Glomerular endothelial cell (primary cell): ENCODE measurements around the gene RBM6. TPM values are rescaled to one million over a fixed set of nuclear protein-coding genes. Genes with fewer than 3 reads are reported as not detected.

ENCODE experiments used
- DNase-seq: peaks from one replicate; pipeline ENCODE4 v3.0.0-alpha.2; 2011; ENCODE audit warnings: low read depth, low spot score; ENCODE audit errors: extremely low read depth
- total RNA-seq: library from RNA; depleted of rRNA; stranded (reverse); fragments of >200 nt; gene quantifications from 2 replicates; pipeline ENCODE4 v1.2.3, GENCODE V29; 2015

Gene RBM6
- total RNA-seq, 1 donor from 2014 or later: 61.6 TPM

- peak; percentile 64 for DNase-seq
Observed at GRCh38 chr3:50088725-50089608, 149.0 kb downstream of the RBM6 start, which contains the start of gene RBM5. Gene RBM5 (plus strand): TSS chr3:50088919. CDS start chr3:50090435, 1,516 bp downstream.

GRCh38 chr3:50089609-50089945, 149.6 kb downstream of the RBM6 start:
- no peak for DNase-seq

DNA sequence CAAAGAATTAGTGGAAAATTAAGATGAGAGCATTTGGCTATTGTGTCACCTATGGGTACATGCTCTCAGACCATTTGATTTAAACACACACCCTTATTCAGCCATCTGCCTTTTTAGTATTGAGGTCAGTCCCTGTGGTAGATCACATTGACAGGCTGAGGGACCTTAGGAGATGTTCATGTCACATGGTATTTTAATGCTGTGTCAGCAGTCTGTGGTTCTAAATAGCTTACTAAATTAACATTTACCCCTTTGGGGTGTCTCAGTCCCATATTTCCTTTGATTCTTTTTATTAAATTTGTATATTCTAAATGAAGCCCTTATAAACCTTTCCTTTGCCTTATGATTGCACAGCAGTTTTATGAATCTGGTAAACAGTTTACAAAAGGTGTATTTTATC, 151.0 kb downstream of the RBM6 start:
- no peak for DNase-seq

DNA sequence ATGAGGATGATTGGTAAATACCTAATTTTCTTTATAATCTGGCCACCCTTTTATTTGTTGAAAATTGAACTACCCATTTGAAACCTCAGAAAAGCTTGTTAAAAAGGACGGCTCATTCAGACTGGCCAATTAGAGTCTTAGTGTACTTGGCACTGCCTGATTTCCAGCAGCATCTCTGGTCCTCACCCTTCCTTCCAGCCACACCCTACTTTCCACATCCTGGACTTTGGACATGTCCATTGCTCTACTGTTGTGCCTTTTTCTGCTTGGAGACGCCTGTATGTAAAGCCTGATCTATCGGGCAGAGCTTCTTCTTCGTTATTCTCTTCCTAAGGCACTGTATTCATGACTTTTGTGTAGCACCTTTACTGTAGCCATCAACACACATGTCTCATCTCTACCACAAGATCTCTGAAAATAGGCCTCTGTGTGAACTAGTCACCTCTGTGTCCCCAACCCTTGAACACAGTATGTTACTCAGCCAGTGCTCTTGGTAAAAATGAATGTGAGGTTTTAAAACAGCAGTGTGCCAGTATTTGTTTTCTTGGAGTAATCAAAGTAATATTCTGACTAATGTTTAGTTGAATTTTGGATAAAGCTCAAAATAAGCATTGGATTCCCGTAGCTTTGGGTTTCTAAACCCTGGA, 155.5 kb downstream of the RBM6 start:
- DNase-seq: no peak

- DNase-seq: no peak
Observed at GRCh38 chr3:50100386-50100785, 160.4 kb downstream of the RBM6 start.

DNA sequence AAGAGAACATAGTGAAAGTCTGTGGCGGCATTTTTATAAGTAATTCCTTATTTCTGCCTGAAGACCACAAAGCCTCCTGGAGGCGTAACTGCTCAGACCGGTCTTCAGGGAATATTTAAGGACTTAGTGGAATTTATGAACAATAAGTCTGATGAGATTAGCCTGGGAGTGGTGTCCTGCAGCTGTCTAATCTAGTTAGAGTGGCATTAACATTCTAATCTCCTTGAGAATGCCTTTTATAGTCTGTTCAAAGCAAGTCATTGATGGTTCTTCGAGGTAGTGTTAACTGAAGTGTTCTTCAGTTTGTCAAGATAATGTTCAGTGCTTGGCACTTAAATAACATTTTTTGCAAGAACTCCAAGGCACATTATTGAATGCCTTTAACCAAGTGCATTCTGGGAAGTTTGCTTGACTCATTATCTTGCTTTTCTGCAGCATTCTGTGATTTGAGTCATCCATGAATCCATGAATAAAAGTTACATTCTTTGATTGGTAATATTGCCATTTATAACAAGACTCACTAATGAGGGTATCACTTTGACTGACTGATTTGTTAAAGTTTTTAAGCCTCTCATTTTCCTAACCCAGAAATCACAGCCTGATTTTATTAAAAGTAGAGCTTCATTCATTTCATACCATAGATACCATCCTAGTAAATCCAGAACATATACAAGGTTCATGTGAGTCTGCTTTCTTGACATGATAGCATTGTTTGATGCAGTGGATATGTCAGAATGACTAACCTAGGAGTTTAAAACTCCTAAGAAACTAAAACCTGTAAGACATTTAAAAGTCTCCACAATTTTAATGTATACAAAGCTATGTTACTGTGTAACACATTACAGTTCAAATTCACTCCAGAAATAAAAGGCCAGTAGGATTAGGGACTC, 161.3 kb downstream of the RBM6 start:
- no peak for DNase-seq

DNA sequence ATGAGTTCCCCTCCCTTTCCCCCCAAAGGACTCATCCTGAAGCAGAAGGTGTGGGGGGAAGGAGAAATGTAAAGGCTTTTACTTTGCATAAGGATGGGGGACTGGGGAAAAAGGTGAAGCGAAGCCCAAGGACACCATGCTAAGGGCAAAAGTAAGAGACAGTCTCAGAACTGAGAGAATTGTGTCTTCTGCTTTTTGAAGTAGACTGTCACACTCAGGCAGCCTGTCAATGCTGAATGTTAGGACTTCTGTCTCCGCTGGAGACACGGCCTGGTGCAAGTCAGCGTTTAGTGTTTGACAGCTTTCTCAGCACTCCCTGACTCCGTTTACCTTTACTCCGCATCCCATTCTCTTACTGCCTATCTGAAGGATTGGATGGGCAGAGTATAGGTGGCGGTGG, 162.6 kb downstream of the RBM6 start:
- DNase-seq: no peak

DNA sequence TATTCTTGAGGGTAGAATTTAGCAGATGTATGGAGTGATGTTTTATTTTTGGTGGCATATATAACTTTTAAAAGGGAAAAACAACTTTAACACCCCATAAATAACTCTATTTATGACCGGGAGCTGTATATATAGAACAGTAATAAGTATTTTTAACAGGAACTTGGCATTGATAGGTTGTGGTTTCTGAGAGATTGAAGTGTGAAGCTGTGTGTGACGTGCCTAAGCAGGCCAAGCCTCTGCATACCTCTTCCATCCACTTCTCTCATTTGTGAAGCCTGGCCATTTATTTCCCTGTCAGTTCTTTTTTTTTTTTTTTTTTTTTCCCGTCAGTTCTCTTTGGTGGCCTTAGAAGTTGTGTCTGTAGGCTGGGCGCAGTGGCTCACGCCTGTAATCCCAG, 171.8 kb downstream of the RBM6 start:
- DNase-seq: no peak

GRCh38 chr3:50112462-50112861, 172.5 kb downstream of the RBM6 start:
- no peak for DNase-seq

- no peak for DNase-seq
Observed at GRCh38 chr3:50117120-50117519, 177.2 kb downstream of the RBM6 start.

- DNase-seq: no peak
Observed at GRCh38 chr3:50118237-50118636, 178.3 kb downstream of the RBM6 start.

- DNase-seq: no peak
Observed at GRCh38 chr3:50119786-50120185, 179.8 kb downstream of the RBM6 start.

- no peak for DNase-seq
Observed at GRCh38 chr3:50120364-50121071, 180.6 kb downstream of the RBM6 start.

GRCh38 chr3:50121072-50122032, 181.4 kb downstream of the RBM6 start:
- DNase-seq: peak; percentile 47

DNA sequence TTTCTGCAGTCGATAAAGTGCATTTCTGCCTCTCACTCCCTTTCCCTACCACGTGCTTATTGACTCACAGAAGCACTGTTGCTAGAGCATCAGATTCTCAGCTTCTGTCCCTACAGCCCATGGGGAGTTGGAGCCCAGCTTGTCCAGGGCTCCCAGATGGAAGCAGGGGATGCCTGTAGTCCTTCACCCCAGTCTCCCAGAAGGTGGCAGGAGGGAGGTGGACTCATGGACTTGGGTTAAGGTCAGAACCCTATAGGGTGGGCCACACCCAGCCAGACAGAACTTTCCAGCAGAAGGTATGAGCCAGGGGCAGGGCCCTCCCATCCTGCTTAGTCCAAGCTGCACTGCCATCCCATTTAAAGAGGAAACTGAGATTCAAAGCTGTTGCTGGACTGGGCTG, 182.1 kb downstream of the RBM6 start:
- no peak for DNase-seq

- DNase-seq: no peak
Observed at GRCh38 chr3:50122661-50123391, 182.9 kb downstream of the RBM6 start.

GRCh38 chr3:50123394-50124051, 183.6 kb downstream of the RBM6 start:
- DNase-seq: no peak
